ENCODE measurements around the gene CEP135.
A peak's percentile ranks its signal among the peaks of the same experiment; 100 is the strongest.
"Not testable (repeated sequence)": the region's sequence is repeated elsewhere in the genome, so short reads cannot be mapped to it uniquely, and the experiment has no call there.

CEP135 gene

GRCh38 chr4:55948726-55949481 is at the start of gene CEP135:
Gene CEP135, plus strand, starts transcription at chr4:55948945. Its CDS starts 3,186 bp downstream, at chr4:55952131.
- DNase-seq = peak; percentile 93

GRCh38 chr4:55902677-55903076 is 46.1 kb upstream of the CEP135 start:
- DNase-seq = no peak

GRCh38 chr4:55903577-55903976 is 45.2 kb upstream of the CEP135 start:
- DNase-seq = no peak

DNA sequence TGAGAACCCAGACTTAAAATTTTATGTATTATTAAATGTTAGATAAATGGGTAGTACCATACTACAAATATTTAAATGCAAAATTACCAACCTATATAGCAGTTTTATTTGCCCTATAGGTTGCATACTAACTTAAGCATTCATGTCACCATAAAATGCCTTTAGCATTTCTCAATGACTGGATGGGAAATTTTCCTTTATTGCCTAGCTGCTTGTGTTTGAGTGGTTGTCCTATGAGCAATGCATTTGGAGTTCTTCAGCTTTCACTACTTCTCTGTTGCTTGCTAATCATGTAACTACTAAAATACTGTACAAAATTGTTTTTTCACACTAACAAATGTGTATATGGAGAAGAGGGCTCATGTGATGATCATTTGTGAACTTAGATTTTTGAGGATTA is 44.2 kb upstream of the CEP135 start:
- no peak for DNase-seq

- DNase-seq = no peak
Measured at GRCh38 chr4:55906323-55906722, 42.4 kb upstream of the CEP135 start.

DNA sequence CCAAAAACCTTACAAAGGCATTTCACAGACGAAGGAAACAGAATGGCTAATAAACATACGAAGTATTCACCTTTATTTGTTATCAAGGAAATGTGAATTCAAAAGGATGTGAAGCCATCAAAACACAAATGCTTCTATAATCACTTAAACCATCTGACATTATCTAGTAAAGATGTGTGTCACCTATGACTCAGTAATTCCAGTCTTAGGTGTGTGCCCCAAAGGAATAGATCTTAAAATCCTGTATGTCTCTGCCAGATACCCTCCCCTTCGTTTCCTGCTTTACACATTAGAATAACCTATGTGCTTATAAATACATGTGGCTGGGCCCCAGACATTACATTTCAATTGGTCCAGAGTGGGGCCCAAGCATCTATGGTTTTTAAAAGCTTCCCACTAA is 41.8 kb upstream of the CEP135 start:
- no peak for DNase-seq

GRCh38 chr4:55907469-55907868 is 41.3 kb upstream of the CEP135 start:
- DNase-seq = no peak

GRCh38 chr4:55910140-55910539 is 38.6 kb upstream of the CEP135 start:
- no peak for DNase-seq

- DNase-seq = no peak
Measured at GRCh38 chr4:55912249-55912648, 36.5 kb upstream of the CEP135 start.

DNA sequence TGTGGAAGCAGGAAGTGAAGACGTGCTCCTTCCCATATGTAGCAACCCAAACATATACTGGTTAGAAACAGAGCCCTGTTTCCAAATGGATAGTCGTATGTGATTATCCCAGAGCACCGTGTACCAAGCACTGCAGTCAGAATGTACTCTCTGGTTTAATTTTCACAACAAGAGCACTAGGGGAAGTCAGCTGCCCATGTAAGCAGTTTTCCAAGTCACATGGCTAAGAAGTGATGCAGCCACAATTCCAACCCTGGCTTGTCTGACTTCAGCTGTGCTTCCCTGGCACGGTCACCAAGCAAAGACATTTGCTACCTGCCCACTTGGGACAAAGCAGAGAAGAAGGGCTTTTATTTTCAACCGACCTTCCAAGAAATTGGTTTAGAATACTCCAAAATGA is 28.2 kb upstream of the CEP135 start:
- DNase-seq = no peak

GRCh38 chr4:55921093-55921492 is 27.7 kb upstream of the CEP135 start:
- DNase-seq = no peak

DNA sequence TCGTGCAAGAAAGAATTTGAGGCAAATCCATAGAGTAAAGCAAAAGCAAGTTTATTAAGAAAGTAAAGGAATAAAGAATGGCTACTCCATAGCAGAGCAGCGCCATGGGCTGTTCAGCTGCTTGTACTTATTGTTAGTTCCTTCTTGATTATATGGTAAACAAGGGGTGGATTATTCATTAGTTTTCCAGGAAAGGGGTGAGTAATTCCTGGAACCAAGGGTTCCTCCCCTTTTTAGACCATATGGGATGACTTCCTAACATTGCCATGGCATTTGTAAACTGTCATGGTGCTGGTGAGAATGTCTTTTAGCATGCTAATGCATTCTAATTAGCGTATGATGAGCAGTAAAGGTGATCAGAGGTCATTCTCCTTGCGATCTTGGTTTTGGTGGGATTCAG is 23.5 kb upstream of the CEP135 start:
- no peak for DNase-seq

DNA sequence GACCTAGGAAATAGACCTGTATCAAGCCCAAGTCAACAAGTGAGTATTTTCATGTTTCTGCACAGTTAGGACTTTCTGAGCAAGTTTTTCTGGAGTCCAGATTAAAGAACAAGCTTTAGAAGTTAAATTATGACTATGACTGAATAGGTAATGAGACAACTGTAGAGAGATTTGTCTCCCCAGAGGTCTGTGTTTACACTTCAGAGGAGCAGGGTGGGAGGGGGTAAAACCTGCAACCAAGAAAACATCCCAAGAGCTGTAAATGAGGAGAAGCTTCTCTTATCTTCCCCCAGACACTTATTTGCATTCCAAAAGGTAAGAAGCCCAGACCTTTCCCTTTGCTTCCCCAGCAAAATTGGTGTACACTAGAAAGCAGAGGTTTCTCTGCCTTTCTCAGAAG is 22.1 kb upstream of the CEP135 start:
- DNase-seq = no peak

DNA sequence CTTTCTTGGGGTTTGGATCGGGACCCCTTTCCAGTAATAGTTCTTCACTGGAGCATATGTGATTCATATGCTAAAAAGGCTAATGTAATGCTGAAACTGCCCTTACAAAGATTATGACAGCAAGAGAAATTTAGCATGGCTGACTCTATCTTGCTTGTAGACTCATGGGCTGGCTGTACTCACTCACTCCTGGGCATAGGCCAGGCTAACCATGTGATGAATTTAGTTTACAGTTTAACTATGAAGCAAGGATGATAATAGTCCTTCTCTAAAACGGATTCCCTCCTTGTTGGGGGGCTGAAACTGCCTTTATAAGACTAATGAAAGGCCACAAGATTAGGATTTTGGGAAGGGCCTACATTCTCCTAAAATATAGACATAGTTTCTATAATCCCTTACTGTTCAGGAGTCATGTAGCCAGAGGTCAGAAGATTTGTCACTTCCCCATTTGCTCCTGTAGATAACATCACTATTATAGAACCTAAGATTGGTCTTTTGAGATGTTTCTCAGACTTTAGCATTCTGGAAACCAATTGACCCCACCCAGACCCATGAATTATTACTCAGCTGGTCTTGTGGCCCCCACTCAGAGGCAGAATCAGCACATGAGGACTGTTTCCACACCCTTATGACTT is 20.8 kb upstream of the CEP135 start:
- DNase-seq = no peak

GRCh38 chr4:55928846-55929245 is 19.9 kb upstream of the CEP135 start:
- DNase-seq = no peak

- DNase-seq = no peak
Measured at GRCh38 chr4:55931043-55931442, 17.7 kb upstream of the CEP135 start.

DNA sequence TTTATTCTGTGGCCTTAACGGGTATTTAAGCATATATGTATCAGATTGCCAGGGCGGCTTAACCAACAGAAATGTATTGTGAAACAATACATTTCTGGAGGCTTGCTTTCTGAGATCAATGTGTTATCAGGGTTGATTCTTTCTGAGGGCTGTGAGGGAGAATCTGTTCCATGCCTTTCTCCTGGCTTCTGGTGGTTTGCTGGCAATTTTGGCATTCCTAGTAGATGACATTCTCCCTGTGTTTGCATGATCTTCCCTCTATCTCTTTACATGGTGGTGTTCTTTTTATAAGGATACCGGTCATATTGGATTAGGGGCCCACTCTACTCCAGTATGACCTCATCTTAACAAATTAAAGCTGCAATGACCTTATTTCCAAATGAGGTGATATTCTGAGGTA is 16.9 kb upstream of the CEP135 start:
- no peak for DNase-seq

GRCh38 chr4:55932511-55932910 is 16.2 kb upstream of the CEP135 start:
- no peak for DNase-seq

DNA sequence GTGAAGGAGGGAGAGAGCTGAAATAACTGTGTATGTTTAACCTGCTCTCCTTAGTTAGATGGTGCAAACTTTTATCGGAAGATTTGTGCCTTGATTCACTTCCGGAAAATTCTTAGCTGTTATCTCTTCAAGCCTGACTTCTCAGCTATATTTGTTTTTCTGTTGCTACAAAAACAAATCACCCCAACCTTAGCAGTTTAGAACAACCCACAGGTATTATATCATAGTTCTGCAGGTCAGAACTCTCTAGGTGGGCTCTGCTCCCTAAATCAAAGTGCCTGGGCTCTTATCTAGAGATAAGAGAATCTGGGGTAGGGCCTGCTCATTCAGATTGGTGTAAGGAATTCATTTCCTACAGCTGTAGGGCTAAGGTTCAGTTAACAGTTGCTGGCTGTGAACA is 15.1 kb upstream of the CEP135 start:
- DNase-seq = no peak

DNA sequence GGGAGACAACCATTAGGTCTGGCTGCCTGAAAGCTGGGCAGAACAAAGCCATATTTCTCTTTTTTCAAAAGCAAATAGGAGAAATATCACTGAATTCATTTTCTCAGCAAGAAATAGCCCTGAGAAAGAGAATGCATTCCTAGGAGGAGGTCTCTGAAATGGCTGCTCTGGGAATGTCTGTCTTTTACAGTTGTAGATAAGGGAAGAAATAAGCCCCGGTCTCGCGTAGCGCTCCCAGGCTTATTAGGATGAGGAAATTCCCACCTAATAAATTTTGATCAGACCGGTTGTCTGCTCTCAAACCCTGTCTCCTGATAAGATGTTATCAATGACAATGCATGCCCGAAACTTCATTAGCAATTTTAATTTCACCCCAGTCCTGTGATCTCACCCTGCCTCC is 12.8 kb upstream of the CEP135 start:
- not testable (repeated sequence) for DNase-seq

- no peak for DNase-seq
Measured at GRCh38 chr4:55938481-55938880, 10.3 kb upstream of the CEP135 start.

GRCh38 chr4:55939421-55939820 is 9.3 kb upstream of the CEP135 start:
- no peak for DNase-seq

DNA sequence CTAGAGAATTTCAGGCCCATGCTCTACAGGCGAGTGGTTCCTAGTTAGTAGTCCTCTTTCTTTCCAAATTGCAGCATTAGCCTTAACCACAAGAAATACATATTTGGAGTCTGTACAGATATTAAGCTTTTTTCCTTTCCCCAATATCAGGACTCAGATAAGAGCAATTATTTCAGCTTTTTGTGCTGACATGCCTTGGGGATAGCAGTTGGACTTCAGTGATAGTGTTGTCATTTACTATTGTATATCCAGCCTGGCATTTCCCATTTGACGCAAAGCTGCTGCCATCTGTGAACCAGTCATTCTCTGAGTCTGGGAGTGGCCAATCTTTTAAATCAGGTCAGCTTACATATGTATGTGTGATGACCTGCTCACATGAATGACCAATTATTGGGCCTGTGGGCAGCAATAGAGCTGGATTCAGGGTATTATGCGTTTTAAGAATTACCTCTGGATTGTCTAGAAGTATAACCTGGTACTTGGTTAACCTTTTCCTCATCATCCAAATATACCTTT is 6.8 kb upstream of the CEP135 start:
- no peak for DNase-seq

DNA sequence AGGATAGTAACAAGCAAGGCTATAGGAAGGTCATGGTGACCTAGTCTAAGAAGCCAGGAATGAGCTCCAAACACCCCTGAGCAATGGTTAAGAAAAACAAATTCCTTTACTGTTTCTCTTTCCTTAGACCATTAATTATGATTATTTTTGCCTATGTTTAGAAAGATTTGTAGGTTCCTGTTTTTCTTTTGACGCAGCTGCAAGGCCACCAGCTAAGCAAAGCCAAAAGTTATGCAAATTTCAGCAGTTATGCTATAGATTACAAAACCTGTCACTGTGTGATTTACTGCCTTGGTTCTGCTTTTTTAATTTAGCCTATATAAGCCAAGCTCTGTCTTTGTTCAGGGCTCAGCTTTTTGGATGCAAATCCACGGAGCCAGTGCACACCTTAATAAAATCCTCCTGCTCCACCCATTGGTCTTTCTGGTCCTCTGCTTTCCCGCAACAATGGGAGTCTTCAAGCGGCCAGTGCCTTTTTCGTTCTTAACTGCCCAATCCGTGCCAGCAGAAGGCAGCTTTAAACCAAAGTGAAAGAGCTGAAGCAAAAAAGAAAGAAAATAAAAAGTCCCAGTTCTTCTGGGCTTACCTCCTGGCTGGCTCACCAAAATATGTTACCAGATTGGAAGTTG is 1.4 kb upstream of the CEP135 start:
- DNase-seq = no peak
